HepG2 (cell line): ENCODE data around the gene SGO1. TPM values are rescaled to one million over a fixed set of nuclear protein-coding genes. Genes with fewer than 3 reads are reported as not detected.

Experiments used
- ATAC-seq: fragments of 200-7000 bp; cut with Tn5 transposase; 3 replicates; pipeline ENCODE4 v1.9.1; 2020; ENCODE audit warnings: mild to moderate bottlenecking, moderate library complexity
- BruUV-seq: library from RNA; stranded (reverse); fragments of 400-500 nt; replicated peaks from 2 replicates; lab custom pipeline; 2021; lab: Mats Ljungman, UMichigan
- CTCF ChIA-PET: fragments of 300-600 bp; formaldehyde crosslinking; extraction: SDS; loops from one replicate; lab custom pipeline; 2021; ENCODE audit warnings: low total read pairs, inconsistent platforms, low intra/inter-chr PET ratio; lab: Yijun Ruan, JAX
- POLR2A ChIA-PET: fragments of 350-600 bp; sonication (Branson Sonifier 250); formaldehyde crosslinking; loops from one replicate; lab custom pipeline; 2020; ENCODE audit warnings: antibody characterized with exemption, inconsistent platforms; lab: Yijun Ruan, JAX
- DNase-seq: peaks from one replicate; pipeline ENCODE4 v3.0.0-alpha.2; 2015; ENCODE audit warnings: low spot score
- FAIRE-seq: peaks from 3 replicates; lab custom pipeline; 2011; peaks lifted over from hg19 to GRCh38; lab: Jason Lieb, UNC
- H2AFZ ChIP-seq: one replicate; pipeline ENCODE4 v1.6.1; 2011; ENCODE audit warnings: low read length, inconsistent platforms
- H3K27ac ChIP-seq: fragments of 300-600 bp; 3 replicates; pipeline ENCODE4 v1.8.0; 2011; ENCODE audit warnings: mixed run types, mild to moderate bottlenecking, mixed read lengths, low read length, inconsistent platforms; ENCODE audit not compliant: insufficient read depth; ENCODE audit errors: extremely low read length
- H3K27me3 ChIP-seq, 2 experiments: fragments of 200-600 bp in 1 of 2; 2 replicates in 1 of 2; 3 replicates in 1 of 2; pipeline versions ENCODE4 v1.6.0 to v1.8.0; 2011; ENCODE audit warnings: low read length in 2 of 2, mild to moderate bottlenecking in 2 of 2, moderate library complexity in 2 of 2, inconsistent platforms in 1 of 2; ENCODE audit not compliant: insufficient read depth in 2 of 2, control insufficient read depth in 1 of 2
- H3K36me3 ChIP-seq, 2 experiments: fragments of 200-600 bp in 1 of 2; replicated peaks in 1 of 2; 2 replicates in 1 of 2; 3 replicates in 1 of 2; pipeline versions ENCODE4 v1.5.1 to v1.8.0; 2011; ENCODE audit warnings: low read length in 2 of 2, inconsistent platforms in 1 of 2; ENCODE audit not compliant: insufficient read depth in 2 of 2, control insufficient read depth in 1 of 2
- H3K4me1 ChIP-seq: 2 replicates; pipeline ENCODE4 v1.5.1; 2012; ENCODE audit warnings: low read length, inconsistent platforms; ENCODE audit not compliant: insufficient read depth
- H3K4me2 ChIP-seq: 2 replicates; pipeline ENCODE4 v1.6.0; 2011; ENCODE audit warnings: low read depth, low read length, inconsistent platforms
- H3K4me3 ChIP-seq, 3 experiments: fragments of 200-600 bp in 1 of 3; sonication (generic), shearing (Covaris generic) in 1 of 3; replicated peaks in 1 of 3; 2 replicates each; pipeline ENCODE4 v1.5.1; 2011 to 2016; ENCODE audit warnings: low read length in 3 of 3, inconsistent platforms in 2 of 3, low read depth in 2 of 3, mild to moderate bottlenecking in 2 of 3, control low read depth in 1 of 3, mixed read lengths in 1 of 3; ENCODE audit not compliant: insufficient read depth in 1 of 3
- H3K79me2 ChIP-seq: one replicate; pipeline ENCODE4 v1.6.1; 2011; ENCODE audit warnings: low read length, inconsistent platforms; ENCODE audit not compliant: insufficient read depth
- H3K9ac ChIP-seq: 2 replicates; pipeline ENCODE4 v1.6.0; 2011; ENCODE audit warnings: mild to moderate bottlenecking, low read depth, low read length, inconsistent platforms; ENCODE audit not compliant: insufficient read depth
- H3K9me3 ChIP-seq: 2 replicates; pipeline ENCODE4 v1.5.1; 2012; ENCODE audit warnings: mild to moderate bottlenecking, low read length
- H4K20me1 ChIP-seq: 2 replicates; pipeline ENCODE4 v1.6.0; 2011; ENCODE audit warnings: inconsistent platforms, mild to moderate bottlenecking, low read length, moderate library complexity; ENCODE audit not compliant: insufficient read depth
- CTCF ChIP-seq: sonication (generic); formaldehyde crosslinking; IDR thresholded peaks from 2 replicates; pipeline ENCODE4 v1.5.0; 2020; ENCODE audit warnings: mild to moderate bottlenecking, missing genetic modification reagents, moderate library complexity
- DR1 ChIP-seq: sonication (generic); formaldehyde crosslinking; IDR thresholded peaks from 2 replicates; pipeline ENCODE4 v1.8.0; 2021; ENCODE audit warnings: mild to moderate bottlenecking, missing genetic modification reagents, inconsistent platforms
- HNF4A ChIP-seq: sonication (generic); formaldehyde crosslinking; IDR thresholded peaks from 2 replicates; pipeline ENCODE4 v1.4.0; 2020; ENCODE audit warnings: missing genetic modification reagents
- JARID2 ChIP-seq: sonication (generic); formaldehyde crosslinking; IDR thresholded peaks from 2 replicates; pipeline ENCODE4 v1.8.1; 2023; ENCODE audit warnings: missing genetic modification reagents, inconsistent platforms; ENCODE audit not compliant: insufficient replicate concordance
- KLF16 ChIP-seq, 2 experiments: sonication (generic) in 1 of 2; formaldehyde crosslinking in 1 of 2; IDR thresholded peaks; 2 replicates each; pipeline versions ENCODE4 v1.6.1 to v1.8.0; 2016 to 2023; ENCODE audit warnings: missing genetic modification reagents in 2 of 2, missing compliant biosample characterization in 1 of 2
- MTA1 ChIP-seq: sonication (generic); formaldehyde crosslinking; IDR thresholded peaks from 2 replicates; pipeline ENCODE4 v1.4.0; 2020; ENCODE audit warnings: missing genetic modification reagents, mild to moderate bottlenecking, borderline replicate concordance
- PPARG ChIP-seq: conservative IDR thresholded peaks from 2 replicates; pipeline ENCODE4 v1.6.1; 2016; ENCODE audit warnings: missing biosample characterization, missing genetic modification reagents
- SAFB2 ChIP-seq: sonication (generic); formaldehyde crosslinking; IDR thresholded peaks from 2 replicates; pipeline ENCODE4 v1.5.1; 2020; ENCODE audit warnings: missing genetic modification reagents, low read depth, mild to moderate bottlenecking, borderline replicate concordance
- THYN1 ChIP-seq: sonication (generic); formaldehyde crosslinking; IDR thresholded peaks from 2 replicates; pipeline ENCODE4 v1.8.1; 2023; ENCODE audit warnings: low read depth, mild to moderate bottlenecking, moderate library complexity, missing genetic modification reagents, borderline replicate concordance
- ZNF17 ChIP-seq: sonication (generic); formaldehyde crosslinking; IDR thresholded peaks from 2 replicates; pipeline ENCODE4 v1.5.0; 2020; ENCODE audit warnings: mild to moderate bottlenecking, missing genetic modification reagents
- ZNF441 ChIP-seq: sonication (generic); formaldehyde crosslinking; IDR thresholded peaks from 2 replicates; pipeline ENCODE4 v1.7.0; 2021; ENCODE audit warnings: missing genetic modification reagents, borderline replicate concordance
- ZNF672 ChIP-seq: sonication (generic); formaldehyde crosslinking; IDR thresholded peaks from 2 replicates; pipeline ENCODE4 v1.8.1; 2022; ENCODE audit warnings: missing genetic modification reagents
- WGBS: methylation state at CpG from one replicate; pipeline ENCODE4 v1.1.6; 2017; ENCODE audit warnings: low lambda C conversion rate; 5-methylcytosine and 5-hydroxymethylcytosine counted together
- in situ Hi-C: cut with HindIII; loops from 2 replicates; pipeline ENCODE4 v1.10.0; 2017; ENCODE audit warnings: low pct_unique_long_range_greater_than_20kb; ENCODE audit not compliant: extremely low pct_ligation_motif_present
- intact Hi-C: fragments of 100-400 bp; cut with micrococcal nuclease; formaldehyde crosslinking; loops from one replicate; pipeline ENCODE4 v1.10.0; 2022; ENCODE audit not compliant: unreplicated experiment
- polyA plus RNA-seq, 8 experiments: library from polyadenylated mRNA; depleted of rRNA in 3 of 8; stranded (reverse) in 7 of 8; unstranded in 1 of 8; fragments of >200 nt; fragmentation: Illumina TruSeq in 4 of 8; extraction: Trizol in 4 of 8; gene quantifications; 2 replicates each; pipeline versions ENCODE4 v1.2.1 to v1.2.3, GENCODE V29; 2011 to 2016; ENCODE audit warnings: low read depth in 4 of 8, missing spikeins in 1 of 8, mixed read lengths in 1 of 8; ENCODE audit not compliant: insufficient read depth in 1 of 8
- total RNA-seq, 5 experiments: library from RNA; depleted of rRNA; stranded (reverse); fragments of >200 nt; fragmentation: Illumina TruSeq; extraction: Trizol; gene quantifications; 2 replicates each; pipeline ENCODE4 v1.2.3, GENCODE V29; 2016; ENCODE audit warnings: low read depth in 1 of 5
- TF ChIP-seq, protein P1 (sequence below): sonication (generic); formaldehyde crosslinking; conservative IDR thresholded peaks from 2 replicates; pipeline ENCODE4 v1.5.0; 2020; ENCODE audit warnings: missing genetic modification reagents
- TF ChIP-seq, protein P2 (sequence below): sonication (generic); formaldehyde crosslinking; IDR thresholded peaks from 2 replicates; pipeline ENCODE4 v1.5.0; 2020; ENCODE audit warnings: missing genetic modification reagents

SGO1 gene
- total and polyA plus RNA-seq, 2 of the 13 experiments (the other 11 are each of a cell fraction or from before 2014, with no cell fraction given) = 2.1 to 16.1 TPM

DNA sequence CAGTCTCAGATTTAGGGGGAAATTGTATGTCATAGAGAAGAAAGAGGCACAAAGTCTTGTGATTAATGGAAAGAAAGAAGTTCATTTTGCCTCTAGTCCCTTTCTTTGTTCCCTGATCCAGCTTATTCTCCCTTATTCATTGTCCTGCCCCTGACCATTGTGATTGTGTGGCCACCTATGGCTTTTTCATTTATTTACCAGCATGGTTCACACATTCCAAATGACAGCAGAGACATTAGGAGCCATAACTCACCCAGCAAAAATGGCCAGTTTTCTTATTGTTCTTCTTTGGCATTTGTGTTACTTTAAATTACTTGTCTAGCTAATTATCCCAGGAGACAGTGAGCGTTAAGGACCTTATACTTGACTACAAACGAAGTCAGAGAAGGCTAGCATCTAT lies 36.3 kb upstream of the SGO1 start:
- Histone ChIP-seq H3K79me2 (no peaks in the 10 kb centered on the region), H4K20me1 (no peaks in the 10 kb centered on the region), H3K9ac (no peak overlapping the region), H3K4me3 (no peak overlapping the region), H3K27ac (no peak overlapping the region), H3K9me3 (no peaks in the 10 kb centered on the region), H2AFZ (no peak overlapping the region), H3K36me3 (no peaks in the 10 kb centered on the region), H3K4me2 (no peak overlapping the region), H3K27me3 (no peaks in the 10 kb centered on the region), H3K4me1 (no peaks in the 10 kb centered on the region)
- in situ Hi-C loops (no loop called here), intact Hi-C loops (loop anchor here (10.0 kb wide), 1 partner anchor 443 kb away; no protein-coding TSS in a partner anchor)
- TF ChIP-seq, protein P1, sequence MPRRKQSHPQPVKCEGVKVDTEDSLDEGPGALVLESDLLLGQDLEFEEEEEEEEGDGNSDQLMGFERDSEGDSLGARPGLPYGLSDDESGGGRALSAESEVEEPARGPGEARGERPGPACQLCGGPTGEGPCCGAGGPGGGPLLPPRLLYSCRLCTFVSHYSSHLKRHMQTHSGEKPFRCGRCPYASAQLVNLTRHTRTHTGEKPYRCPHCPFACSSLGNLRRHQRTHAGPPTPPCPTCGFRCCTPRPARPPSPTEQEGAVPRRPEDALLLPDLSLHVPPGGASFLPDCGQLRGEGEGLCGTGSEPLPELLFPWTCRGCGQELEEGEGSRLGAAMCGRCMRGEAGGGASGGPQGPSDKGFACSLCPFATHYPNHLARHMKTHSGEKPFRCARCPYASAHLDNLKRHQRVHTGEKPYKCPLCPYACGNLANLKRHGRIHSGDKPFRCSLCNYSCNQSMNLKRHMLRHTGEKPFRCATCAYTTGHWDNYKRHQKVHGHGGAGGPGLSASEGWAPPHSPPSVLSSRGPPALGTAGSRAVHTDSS (CRISPR knock-in tag) = no peak
- TF ChIP-seq, protein P2, sequence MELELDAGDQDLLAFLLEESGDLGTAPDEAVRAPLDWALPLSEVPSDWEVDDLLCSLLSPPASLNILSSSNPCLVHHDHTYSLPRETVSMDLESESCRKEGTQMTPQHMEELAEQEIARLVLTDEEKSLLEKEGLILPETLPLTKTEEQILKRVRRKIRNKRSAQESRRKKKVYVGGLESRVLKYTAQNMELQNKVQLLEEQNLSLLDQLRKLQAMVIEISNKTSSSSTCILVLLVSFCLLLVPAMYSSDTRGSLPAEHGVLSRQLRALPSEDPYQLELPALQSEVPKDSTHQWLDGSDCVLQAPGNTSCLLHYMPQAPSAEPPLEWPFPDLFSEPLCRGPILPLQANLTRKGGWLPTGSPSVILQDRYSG (CRISPR knock-in tag) = no peak
- no peak for TF ChIP-seq JARID2
- TF ChIP-seq PPARG (CRISPR knock-in tag) = no peak
- TF ChIP-seq KLF16 (CRISPR knock-in tag; IDR thresholded peaks at IDR 0.05) = no peak
- no peak for TF ChIP-seq MTA1
- no peak for TF ChIP-seq ZNF17 (CRISPR knock-in tag)
- TF ChIP-seq DR1 (CRISPR knock-in tag) = no peak
- no peak for TF ChIP-seq SAFB2
- no peak for TF ChIP-seq CTCF (CRISPR knock-in tag)
- no peak for TF ChIP-seq THYN1 (CRISPR knock-in tag)
- TF ChIP-seq ZNF441 = no peak
- TF ChIP-seq HNF4A (CRISPR knock-in tag) = no peak
- no peak for TF ChIP-seq ZNF672 (CRISPR knock-in tag)
- ATAC-seq (no peak), DNase-seq (no peak), FAIRE-seq (no peak)
- POLR2A ChIA-PET = no interaction called here
- BruUV-seq = no TSS peak
- WGBS = 0% methylated on average over 2 of the region's 2 CpGs
- CTCF ChIA-PET = no interaction called here
